HG03139 (cell line): Measurements from ENCODE around the gene ZNF385C.

ENCODE experiments used
- ATAC-seq: cut with Tn5 transposase; IDR thresholded peaks from one replicate; pipeline ENCODE4 v1.9.1; 2021; ENCODE audit not compliant: unreplicated experiment

Gene ZNF385C

GRCh38 chr17:42125565-42125964 lies 27.3 kb upstream of the ZNF385C start:
- no peak for ATAC-seq

GRCh38 chr17:42124256-42124655 lies 26.0 kb upstream of the ZNF385C start:
- no peak for ATAC-seq

- ATAC-seq = no peak
Observed at GRCh38 chr17:42122371-42123303, 24.4 kb upstream of the ZNF385C start, which contains the start of gene HSPB9. HSPB9 (plus strand) TSS chr17:42122804; CDS start chr17:42122851, 47 bp downstream.

GRCh38 chr17:42120770-42121769 lies 22.8 kb upstream of the ZNF385C start, which contains the start of gene KAT2A:
KAT2A (minus strand) TSS chr17:42121367; CDS start chr17:42121304, 63 bp downstream.
- ATAC-seq = peak; percentile 56

GRCh38 chr17:42120161-42120769 lies 22.0 kb upstream of the ZNF385C start:
- no peak for ATAC-seq

- ATAC-seq = no peak
Observed at GRCh38 chr17:42119301-42119700, 21.0 kb upstream of the ZNF385C start.

GRCh38 chr17:42118545-42118944 lies 20.3 kb upstream of the ZNF385C start:
- no peak for ATAC-seq

GRCh38 chr17:42118126-42118510 lies 19.8 kb upstream of the ZNF385C start:
- ATAC-seq = no peak

GRCh38 chr17:42117397-42118125 lies 19.3 kb upstream of the ZNF385C start:
- no peak for ATAC-seq

- no peak for ATAC-seq
Observed at GRCh38 chr17:42116705-42117396, 18.6 kb upstream of the ZNF385C start.

GRCh38 chr17:42114118-42114517 lies 15.8 kb upstream of the ZNF385C start:
- no peak for ATAC-seq

GRCh38 chr17:42113293-42114069 lies 15.2 kb upstream of the ZNF385C start:
- no peak for ATAC-seq

- ATAC-seq = peak; percentile 44
Observed at GRCh38 chr17:42112552-42113176, 14.4 kb upstream of the ZNF385C start, which contains the start of gene DHX58. DHX58 (minus strand) TSS chr17:42112714; CDS start chr17:42111892, 822 bp downstream.

- ATAC-seq = no peak
Observed at GRCh38 chr17:42111871-42112551, 13.7 kb upstream of the ZNF385C start.

GRCh38 chr17:42111265-42111636 lies 13.0 kb upstream of the ZNF385C start:
- no peak for ATAC-seq

GRCh38 chr17:42110301-42111264 lies 12.3 kb upstream of the ZNF385C start:
- ATAC-seq = no peak

- no peak for ATAC-seq
Observed at GRCh38 chr17:42109086-42109485, 10.8 kb upstream of the ZNF385C start.
